ENCODE data around the gene SEPTIN12.

- TF ChIP-seq EP300 (IDR thresholded peaks at IDR 0.05) = no peak
- no peak for TF ChIP-seq CTCF (IDR thresholded peaks at IDR 0.05)
- no peak for TF ChIP-seq POLR2AphosphoS5 (IDR thresholded peaks at IDR 0.05)
- no peak for TF ChIP-seq POLR2A (IDR thresholded peaks at IDR 0.05)
Measured at GRCh38 chr16:4728676-4729075, 59.5 kb downstream of the SEPTIN12 start.
